ENCODE data around the gene RGS7BP. TPM values are rescaled to one million over a fixed set of nuclear protein-coding genes. Genes with fewer than 3 reads are reported as not detected.

Gene RGS7BP
- total and polyA plus RNA-seq, 2 experiments from 2014 or later: 3.3 to 5.4 TPM

DNA sequence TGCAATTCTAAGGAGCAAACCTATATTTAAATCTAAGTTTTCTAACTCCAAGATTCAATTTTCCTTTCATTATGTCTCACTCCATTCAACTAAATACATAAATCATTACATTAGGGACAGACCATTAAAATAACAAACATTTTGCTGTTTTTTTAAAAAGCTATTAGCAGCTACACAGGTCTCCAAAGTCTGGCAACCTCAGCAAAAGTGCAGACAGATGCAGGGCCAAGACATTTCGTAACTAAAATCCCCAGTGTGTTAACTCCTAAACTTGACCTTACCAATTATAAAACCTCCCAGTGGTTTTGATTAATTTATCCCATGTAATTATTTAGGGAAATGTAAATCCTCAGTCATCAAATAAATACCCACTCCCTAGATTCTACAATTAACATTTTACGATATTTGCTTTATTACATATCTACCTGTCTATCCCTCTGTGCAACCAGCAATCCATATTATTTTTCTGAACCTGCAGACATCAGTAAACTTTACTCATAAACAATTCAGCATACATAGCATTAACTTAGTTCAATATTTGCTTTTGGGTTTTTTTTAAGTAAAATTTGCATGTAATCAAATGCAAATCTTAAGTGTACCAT lies 64.7 kb downstream of the RGS7BP start:
- no peaks in the 10 kb centered on the region for H3K36me3 Mint-ChIP-seq (ENCODE audit: low read depth)
- ATAC-seq (no peak), DNase-seq (ENCODE audit: low spot score) (no peak)
- H3K9me2 ChIP-seq (ENCODE audit: insufficient read depth): no peaks in the 10 kb centered on the region
- no peak overlapping the region for H3K4me3 ChIP-seq
- no peaks in the 10 kb centered on the region for H3K27me3 Mint-ChIP-seq (ENCODE audit: insufficient read depth, low read depth, poor library complexity)
- H3K79me2 ChIP-seq (replicated peaks; ENCODE audit: insufficient read depth): no peaks in the 10 kb centered on the region
- H3K4me1 ChIP-seq (ENCODE audit: insufficient read depth): no peaks in the 10 kb centered on the region
- TF ChIP-seq ZNF114 (CRISPR knock-in tag; IDR thresholded peaks at IDR 0.05): no peak
- TF ChIP-seq, protein P1, sequence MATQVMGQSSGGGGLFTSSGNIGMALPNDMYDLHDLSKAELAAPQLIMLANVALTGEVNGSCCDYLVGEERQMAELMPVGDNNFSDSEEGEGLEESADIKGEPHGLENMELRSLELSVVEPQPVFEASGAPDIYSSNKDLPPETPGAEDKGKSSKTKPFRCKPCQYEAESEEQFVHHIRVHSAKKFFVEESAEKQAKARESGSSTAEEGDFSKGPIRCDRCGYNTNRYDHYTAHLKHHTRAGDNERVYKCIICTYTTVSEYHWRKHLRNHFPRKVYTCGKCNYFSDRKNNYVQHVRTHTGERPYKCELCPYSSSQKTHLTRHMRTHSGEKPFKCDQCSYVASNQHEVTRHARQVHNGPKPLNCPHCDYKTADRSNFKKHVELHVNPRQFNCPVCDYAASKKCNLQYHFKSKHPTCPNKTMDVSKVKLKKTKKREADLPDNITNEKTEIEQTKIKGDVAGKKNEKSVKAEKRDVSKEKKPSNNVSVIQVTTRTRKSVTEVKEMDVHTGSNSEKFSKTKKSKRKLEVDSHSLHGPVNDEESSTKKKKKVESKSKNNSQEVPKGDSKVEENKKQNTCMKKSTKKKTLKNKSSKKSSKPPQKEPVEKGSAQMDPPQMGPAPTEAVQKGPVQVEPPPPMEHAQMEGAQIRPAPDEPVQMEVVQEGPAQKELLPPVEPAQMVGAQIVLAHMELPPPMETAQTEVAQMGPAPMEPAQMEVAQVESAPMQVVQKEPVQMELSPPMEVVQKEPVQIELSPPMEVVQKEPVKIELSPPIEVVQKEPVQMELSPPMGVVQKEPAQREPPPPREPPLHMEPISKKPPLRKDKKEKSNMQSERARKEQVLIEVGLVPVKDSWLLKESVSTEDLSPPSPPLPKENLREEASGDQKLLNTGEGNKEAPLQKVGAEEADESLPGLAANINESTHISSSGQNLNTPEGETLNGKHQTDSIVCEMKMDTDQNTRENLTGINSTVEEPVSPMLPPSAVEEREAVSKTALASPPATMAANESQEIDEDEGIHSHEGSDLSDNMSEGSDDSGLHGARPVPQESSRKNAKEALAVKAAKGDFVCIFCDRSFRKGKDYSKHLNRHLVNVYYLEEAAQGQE (IDR thresholded peaks at IDR 0.05; ENCODE audit: unreplicated experiment): no peak
- TF ChIP-seq EZH2 (IDR thresholded peaks at IDR 0.05; ENCODE audit: low read depth, unreplicated experiment): no peak
- no peak for TF ChIP-seq CREB1 (CRISPR knock-in tag; IDR thresholded peaks at IDR 0.05; ENCODE audit: low read depth)
- TF ChIP-seq STAT1 (IDR thresholded peaks at IDR 0.05; ENCODE audit: unreplicated experiment): no peak
- TF ChIP-seq POLR2AphosphoS5 (IDR thresholded peaks at IDR 0.05; ENCODE audit: low read depth): no peak
- TF ChIP-seq, protein P2, sequence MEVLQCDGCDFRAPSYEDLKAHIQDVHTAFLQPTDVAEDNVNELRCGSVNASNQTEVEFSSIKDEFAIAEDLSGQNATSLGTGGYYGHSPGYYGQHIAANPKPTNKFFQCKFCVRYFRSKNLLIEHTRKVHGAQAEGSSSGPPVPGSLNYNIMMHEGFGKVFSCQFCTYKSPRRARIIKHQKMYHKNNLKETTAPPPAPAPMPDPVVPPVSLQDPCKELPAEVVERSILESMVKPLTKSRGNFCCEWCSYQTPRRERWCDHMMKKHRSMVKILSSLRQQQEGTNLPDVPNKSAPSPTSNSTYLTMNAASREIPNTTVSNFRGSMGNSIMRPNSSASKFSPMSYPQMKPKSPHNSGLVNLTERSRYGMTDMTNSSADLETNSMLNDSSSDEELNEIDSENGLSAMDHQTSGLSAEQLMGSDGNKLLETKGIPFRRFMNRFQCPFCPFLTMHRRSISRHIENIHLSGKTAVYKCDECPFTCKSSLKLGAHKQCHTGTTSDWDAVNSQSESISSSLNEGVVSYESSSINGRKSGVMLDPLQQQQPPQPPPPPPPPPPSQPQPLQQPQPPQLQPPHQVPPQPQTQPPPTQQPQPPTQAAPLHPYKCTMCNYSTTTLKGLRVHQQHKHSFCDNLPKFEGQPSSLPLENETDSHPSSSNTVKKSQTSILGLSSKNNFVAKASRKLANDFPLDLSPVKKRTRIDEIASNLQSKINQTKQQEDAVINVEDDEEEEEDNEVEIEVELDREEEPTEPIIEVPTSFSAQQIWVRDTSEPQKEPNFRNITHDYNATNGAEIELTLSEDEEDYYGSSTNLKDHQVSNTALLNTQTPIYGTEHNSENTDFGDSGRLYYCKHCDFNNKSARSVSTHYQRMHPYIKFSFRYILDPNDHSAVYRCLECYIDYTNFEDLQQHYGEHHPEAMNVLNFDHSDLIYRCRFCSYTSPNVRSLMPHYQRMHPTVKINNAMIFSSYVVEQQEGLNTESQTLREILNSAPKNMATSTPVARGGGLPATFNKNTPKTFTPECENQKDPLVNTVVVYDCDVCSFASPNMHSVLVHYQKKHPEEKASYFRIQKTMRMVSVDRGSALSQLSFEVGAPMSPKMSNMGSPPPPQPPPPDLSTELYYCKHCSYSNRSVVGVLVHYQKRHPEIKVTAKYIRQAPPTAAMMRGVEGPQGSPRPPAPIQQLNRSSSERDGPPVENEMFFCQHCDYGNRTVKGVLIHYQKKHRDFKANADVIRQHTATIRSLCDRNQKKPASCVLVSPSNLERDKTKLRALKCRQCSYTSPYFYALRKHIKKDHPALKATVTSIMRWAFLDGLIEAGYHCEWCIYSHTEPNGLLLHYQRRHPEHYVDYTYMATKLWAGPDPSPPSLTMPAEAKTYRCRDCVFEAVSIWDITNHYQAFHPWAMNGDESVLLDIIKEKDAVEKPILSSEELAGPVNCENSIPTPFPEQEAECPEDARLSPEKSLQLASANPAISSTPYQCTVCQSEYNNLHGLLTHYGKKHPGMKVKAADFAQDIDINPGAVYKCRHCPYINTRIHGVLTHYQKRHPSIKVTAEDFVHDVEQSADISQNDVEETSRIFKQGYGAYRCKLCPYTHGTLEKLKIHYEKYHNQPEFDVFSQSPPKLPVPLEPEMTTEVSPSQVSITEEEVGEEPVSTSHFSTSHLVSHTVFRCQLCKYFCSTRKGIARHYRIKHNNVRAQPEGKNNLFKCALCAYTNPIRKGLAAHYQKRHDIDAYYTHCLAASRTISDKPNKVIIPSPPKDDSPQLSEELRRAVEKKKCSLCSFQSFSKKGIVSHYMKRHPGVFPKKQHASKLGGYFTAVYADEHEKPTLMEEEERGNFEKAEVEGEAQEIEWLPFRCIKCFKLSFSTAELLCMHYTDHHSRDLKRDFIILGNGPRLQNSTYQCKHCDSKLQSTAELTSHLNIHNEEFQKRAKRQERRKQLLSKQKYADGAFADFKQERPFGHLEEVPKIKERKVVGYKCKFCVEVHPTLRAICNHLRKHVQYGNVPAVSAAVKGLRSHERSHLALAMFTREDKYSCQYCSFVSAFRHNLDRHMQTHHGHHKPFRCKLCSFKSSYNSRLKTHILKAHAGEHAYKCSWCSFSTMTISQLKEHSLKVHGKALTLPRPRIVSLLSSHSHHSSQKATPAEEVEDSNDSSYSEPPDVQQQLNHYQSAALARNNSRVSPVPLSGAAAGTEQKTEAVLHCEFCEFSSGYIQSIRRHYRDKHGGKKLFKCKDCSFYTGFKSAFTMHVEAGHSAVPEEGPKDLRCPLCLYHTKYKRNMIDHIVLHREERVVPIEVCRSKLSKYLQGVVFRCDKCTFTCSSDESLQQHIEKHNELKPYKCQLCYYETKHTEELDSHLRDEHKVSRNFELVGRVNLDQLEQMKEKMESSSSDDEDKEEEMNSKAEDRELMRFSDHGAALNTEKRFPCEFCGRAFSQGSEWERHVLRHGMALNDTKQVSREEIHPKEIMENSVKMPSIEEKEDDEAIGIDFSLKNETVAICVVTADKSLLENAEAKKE (CRISPR knock-in tag; IDR thresholded peaks at IDR 0.05): no peak
- TF ChIP-seq JUNB (IDR thresholded peaks at IDR 0.05; ENCODE audit: unreplicated experiment): no peak
- TF ChIP-seq, protein P3, sequence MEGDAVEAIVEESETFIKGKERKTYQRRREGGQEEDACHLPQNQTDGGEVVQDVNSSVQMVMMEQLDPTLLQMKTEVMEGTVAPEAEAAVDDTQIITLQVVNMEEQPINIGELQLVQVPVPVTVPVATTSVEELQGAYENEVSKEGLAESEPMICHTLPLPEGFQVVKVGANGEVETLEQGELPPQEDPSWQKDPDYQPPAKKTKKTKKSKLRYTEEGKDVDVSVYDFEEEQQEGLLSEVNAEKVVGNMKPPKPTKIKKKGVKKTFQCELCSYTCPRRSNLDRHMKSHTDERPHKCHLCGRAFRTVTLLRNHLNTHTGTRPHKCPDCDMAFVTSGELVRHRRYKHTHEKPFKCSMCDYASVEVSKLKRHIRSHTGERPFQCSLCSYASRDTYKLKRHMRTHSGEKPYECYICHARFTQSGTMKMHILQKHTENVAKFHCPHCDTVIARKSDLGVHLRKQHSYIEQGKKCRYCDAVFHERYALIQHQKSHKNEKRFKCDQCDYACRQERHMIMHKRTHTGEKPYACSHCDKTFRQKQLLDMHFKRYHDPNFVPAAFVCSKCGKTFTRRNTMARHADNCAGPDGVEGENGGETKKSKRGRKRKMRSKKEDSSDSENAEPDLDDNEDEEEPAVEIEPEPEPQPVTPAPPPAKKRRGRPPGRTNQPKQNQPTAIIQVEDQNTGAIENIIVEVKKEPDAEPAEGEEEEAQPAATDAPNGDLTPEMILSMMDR (conservative IDR thresholded peaks at IDR 0.05; ENCODE audit: low read depth in 2 of 2): no peak
- TF ChIP-seq EZH2phosphoT487 (IDR thresholded peaks at IDR 0.05; ENCODE audit: unreplicated experiment): no peak
- no peak for TF ChIP-seq NANOG (IDR thresholded peaks at IDR 0.05; ENCODE audit: borderline replicate concordance)
- TF ChIP-seq, protein P4, sequence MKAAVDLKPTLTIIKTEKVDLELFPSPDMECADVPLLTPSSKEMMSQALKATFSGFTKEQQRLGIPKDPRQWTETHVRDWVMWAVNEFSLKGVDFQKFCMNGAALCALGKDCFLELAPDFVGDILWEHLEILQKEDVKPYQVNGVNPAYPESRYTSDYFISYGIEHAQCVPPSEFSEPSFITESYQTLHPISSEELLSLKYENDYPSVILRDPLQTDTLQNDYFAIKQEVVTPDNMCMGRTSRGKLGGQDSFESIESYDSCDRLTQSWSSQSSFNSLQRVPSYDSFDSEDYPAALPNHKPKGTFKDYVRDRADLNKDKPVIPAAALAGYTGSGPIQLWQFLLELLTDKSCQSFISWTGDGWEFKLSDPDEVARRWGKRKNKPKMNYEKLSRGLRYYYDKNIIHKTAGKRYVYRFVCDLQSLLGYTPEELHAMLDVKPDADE (IDR thresholded peaks at IDR 0.05): no peak
- no peak overlapping the region for H3K27ac Mint-ChIP-seq
- no peaks in the 10 kb centered on the region for H3K9me3 Mint-ChIP-seq
- H3K27me3 ChIP-seq (ENCODE audit: insufficient read depth): no peaks in the 10 kb centered on the region
- no peak overlapping the region for H2AFZ ChIP-seq
- no peak overlapping the region for H3K27ac ChIP-seq (ENCODE audit: low read depth)
- no peaks in the 10 kb centered on the region for H3K4me1 Mint-ChIP-seq
- no peaks in the 10 kb centered on the region for H3K36me3 ChIP-seq (ENCODE audit: insufficient read depth)
- H3K4me3 Mint-ChIP-seq: no peak overlapping the region
- no peaks in the 10 kb centered on the region for H3F3A ChIP-seq (replicated peaks; ENCODE audit: low read depth)
- no peaks in the 10 kb centered on the region for H4K20me1 ChIP-seq (replicated peaks; ENCODE audit: insufficient read depth)
- H3K4me2 ChIP-seq: no peak overlapping the region

Data from GM23338 (cell line).